Rectal smooth muscle tissue (tissue), 1 donor: ENCODE data around the gene PTDSS2.

Experiments used
- H3K27ac ChIP-seq: one replicate; pipeline ENCODE4 v1.7.0; 2013; ENCODE audit warnings: low read depth, low read length, inconsistent platforms
- H3K27me3 ChIP-seq: one replicate; pipeline ENCODE4 v1.7.0; 2013; ENCODE audit warnings: low read length; ENCODE audit not compliant: control insufficient read depth, insufficient read depth
- H3K36me3 ChIP-seq: one replicate; pipeline ENCODE4 v1.7.0; 2013; ENCODE audit warnings: low read length; ENCODE audit not compliant: control insufficient read depth, insufficient read depth
- H3K4me1 ChIP-seq: one replicate; pipeline ENCODE4 v1.7.0; 2013; ENCODE audit warnings: low read length; ENCODE audit not compliant: control insufficient read depth, insufficient read depth
- H3K4me3 ChIP-seq: one replicate; pipeline ENCODE4 v1.7.0; 2013; ENCODE audit warnings: low read length
- H3K9ac ChIP-seq: one replicate; pipeline ENCODE4 v1.7.0; 2013; ENCODE audit warnings: low read length

Gene PTDSS2

DNA sequence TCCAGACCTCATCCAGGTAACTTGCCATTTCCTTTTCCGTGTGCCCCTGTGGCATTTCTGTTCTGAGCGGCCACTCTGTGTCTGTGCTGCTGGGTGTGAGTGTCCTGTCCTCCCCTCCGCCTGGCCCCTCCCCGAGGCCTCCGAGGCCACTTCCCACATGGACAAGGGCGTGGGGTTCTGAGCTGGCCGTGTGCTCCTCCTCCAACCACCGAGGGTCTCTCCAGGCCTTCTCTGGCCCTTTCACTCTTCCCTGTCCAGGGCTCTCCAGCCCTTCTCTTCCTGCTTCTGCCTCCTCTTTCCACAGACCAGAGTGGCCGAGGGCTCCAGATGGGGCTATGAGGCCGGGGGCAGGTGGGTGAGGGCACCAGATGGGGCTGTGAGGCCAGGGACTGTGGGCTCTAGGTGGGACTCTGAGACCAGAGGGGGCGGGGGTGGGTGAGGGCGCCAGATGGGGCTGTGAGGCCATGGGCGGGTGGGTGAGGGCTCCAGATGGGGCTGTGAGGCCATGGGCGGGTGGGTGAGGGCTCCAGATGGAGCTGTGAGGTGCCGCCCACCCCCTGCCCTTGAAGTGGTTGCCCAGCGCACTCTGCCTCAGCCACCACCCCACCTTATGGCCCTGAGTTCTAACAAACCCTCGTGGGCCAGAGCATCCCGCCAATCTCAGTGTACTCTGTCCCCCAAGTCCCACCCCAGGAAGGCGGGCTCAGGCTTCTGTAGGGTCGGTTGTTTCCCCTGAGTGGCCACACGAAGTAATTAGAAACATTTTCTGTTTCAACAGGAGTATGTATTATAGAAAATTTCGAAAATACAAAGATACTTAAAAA, 24.1 kb downstream of the PTDSS2 start:
- no peaks in the 10 kb centered on the region for H3K36me3 ChIP-seq
- no peak overlapping the region for H3K9ac ChIP-seq
- H3K27ac ChIP-seq, result no peak overlapping the region
- no peak overlapping the region for H3K4me3 ChIP-seq
- H3K27me3 ChIP-seq, result no peaks in the 10 kb centered on the region
- H3K4me1 ChIP-seq, result peaks cover 11% of the 10 kb centered on the region

DNA sequence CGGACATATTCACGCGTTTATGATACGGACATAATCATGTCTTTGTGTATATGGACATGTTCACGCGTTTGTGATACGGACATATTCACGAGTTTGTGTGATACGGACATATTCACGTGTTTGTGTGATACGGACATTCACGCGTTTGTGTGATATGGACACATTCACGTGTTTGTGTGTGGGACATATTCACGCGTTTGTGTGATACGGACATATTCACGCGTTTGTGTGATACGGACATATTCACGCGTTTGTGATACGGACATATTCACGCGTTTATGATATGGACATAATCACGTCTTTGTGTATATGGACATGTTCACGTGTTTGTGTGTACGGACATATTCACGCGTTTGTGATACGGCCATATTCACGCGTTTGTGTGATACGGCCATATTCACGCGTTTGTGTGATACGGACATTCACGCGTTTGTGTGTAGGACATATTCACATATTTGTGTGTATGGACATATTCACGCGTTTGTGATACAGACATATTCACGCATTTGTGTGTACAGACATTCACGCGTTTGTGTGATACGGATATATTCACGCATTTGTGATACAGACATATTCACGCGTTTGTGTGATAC, 24.9 kb downstream of the PTDSS2 start:
- no peak overlapping the region for H3K9ac ChIP-seq
- no peaks in the 10 kb centered on the region for H3K27me3 ChIP-seq
- H3K4me1 ChIP-seq, result peaks cover 3% of the 10 kb centered on the region
- H3K36me3 ChIP-seq, result no peaks in the 10 kb centered on the region
- H3K4me3 ChIP-seq, result no peak overlapping the region
- no peak overlapping the region for H3K27ac ChIP-seq

DNA sequence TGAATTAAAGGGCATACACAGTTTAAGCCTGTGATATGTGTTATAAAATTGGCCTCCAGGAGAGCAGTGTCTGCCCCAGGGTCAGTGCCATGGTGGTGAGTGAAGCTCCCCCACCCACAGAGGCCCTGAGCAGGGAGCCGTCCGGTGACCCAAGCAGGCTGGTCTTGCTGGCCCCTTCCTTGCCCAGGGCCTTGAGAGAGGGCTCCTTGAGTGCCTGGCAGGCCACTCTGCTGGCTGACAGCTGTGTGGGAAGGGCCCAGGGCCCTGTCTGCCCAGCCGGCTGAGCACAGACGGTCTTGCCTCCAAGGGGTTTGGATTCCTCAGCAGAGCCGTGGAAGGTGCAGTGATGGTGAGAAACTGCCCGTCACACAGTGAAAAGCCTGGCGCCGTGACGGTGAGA, 25.9 kb downstream of the PTDSS2 start:
- H3K4me1 ChIP-seq, result no peaks in the 10 kb centered on the region
- H3K27me3 ChIP-seq, result no peaks in the 10 kb centered on the region
- H3K36me3 ChIP-seq, result no peaks in the 10 kb centered on the region
- no peak overlapping the region for H3K27ac ChIP-seq
- H3K9ac ChIP-seq, result no peak overlapping the region
- no peak overlapping the region for H3K4me3 ChIP-seq

DNA sequence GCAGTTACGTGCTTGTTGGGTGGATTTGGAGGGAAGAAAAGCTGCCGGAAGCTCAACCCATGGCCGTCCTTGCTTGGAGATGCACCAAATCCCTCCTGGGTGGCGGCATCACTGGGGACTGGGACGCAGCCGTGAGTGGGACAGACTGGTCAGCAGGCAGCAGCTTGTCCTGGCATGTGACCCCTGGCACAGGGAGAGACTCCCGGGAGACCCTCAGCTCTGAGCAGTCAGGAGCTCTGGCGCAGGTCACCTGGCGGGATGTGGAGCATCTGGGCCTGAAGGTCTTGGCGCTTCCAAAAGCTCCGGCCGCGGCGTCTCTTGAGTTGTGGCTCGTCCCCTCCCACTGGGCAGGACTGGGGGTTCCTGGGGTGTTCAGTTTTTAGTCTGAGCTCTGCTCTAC, 26.3 kb downstream of the PTDSS2 start:
- no peak overlapping the region for H3K4me3 ChIP-seq
- H3K4me1 ChIP-seq, result no peaks in the 10 kb centered on the region
- no peaks in the 10 kb centered on the region for H3K36me3 ChIP-seq
- H3K27ac ChIP-seq, result no peak overlapping the region
- no peaks in the 10 kb centered on the region for H3K27me3 ChIP-seq
- H3K9ac ChIP-seq, result no peak overlapping the region

DNA sequence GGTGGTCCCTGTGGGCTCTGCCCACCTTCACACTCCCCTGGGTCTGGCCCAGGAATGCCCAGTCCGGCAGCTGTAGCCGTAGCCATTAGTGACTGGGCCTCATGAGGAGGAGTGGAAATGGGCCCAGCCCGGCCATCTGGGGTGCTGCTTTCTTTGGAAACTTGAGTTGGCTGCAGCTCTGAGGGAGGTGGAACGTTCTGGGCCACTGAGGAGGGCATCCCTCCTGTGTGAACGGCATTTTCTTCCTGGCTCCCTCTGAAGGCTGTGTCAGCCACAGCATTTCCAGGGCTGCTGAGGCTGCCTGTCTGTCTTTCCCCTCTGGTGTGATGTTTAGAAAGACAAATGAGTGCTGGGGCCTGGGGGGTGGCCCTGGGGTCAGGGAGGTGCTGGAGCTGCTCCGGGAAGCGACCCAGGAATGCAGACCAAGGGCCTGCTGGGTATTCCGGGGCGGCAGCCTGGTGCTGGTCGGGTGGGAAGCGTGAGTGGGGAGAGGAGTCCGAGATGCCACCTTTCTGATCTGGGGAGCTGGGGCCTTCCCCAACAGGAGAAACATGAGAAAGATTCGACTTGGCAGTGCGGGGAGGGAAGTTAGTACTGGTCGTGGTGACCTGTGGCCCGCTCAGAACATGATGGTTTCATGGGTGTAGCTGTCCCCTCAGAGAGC, 27.1 kb downstream of the PTDSS2 start:
- Histone ChIP-seq H3K4me1 (no peaks in the 10 kb centered on the region), H3K9ac (no peak overlapping the region), H3K4me3 (no peak overlapping the region), H3K27ac (no peak overlapping the region), H3K36me3 (no peaks in the 10 kb centered on the region), H3K27me3 (no peaks in the 10 kb centered on the region)

DNA sequence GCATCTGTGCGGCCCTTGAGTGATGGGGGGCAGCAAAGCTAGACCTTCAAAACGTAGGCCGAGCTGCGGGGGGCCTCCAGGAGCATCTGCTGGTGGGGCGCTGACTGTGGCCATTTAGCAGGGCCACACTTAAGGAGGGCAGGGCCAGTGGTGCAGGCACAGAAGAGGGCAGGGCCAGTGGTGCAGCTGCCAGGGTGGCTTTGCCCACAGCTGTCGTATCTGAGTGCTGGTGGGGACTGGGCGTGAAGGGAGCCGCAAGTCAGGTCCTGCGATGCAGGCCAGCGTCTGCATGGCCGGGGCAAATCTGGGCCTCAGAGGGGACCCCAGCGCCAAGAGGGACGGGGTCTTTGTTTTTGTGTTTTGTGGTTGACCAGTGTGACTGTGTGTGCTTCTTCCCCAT, 29.2 kb downstream of the PTDSS2 start:
- no peak overlapping the region for H3K9ac ChIP-seq
- no peak overlapping the region for H3K4me3 ChIP-seq
- H3K27ac ChIP-seq, result no peak overlapping the region

DNA sequence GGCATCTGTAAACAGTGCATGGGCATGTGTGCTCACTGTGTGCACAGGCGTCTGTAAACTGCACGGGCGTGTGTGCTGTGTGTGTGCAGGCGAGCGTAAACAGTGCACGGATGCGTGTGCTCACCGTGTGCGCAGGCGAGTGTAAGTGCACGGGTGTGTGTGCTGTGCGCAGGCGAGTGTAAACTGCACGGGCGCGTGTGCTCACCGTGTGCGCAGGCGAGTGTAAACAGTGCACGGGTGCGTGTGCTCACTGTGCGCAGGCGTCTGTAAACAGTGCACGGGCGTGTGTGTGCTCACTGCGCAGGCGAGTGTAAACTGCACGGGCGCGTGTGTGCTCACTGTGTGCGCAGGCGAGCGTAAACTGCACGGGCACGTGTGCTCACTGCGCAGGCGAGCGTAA, 34.5 kb downstream of the PTDSS2 start:
- H3K27me3 ChIP-seq, result no peaks in the 10 kb centered on the region
- H3K4me1 ChIP-seq, result no peaks in the 10 kb centered on the region
- no peak overlapping the region for H3K4me3 ChIP-seq
- no peak overlapping the region for H3K9ac ChIP-seq
- H3K27ac ChIP-seq, result no peak overlapping the region
- H3K36me3 ChIP-seq, result no peaks in the 10 kb centered on the region

More for the DNA sequence above, 29.2 kb downstream of the PTDSS2 start:
- Histone ChIP-seq H3K4me1 (no peaks in the 10 kb centered on the region), H3K36me3 (no peaks in the 10 kb centered on the region), H3K27me3 (no peaks in the 10 kb centered on the region)

DNA sequence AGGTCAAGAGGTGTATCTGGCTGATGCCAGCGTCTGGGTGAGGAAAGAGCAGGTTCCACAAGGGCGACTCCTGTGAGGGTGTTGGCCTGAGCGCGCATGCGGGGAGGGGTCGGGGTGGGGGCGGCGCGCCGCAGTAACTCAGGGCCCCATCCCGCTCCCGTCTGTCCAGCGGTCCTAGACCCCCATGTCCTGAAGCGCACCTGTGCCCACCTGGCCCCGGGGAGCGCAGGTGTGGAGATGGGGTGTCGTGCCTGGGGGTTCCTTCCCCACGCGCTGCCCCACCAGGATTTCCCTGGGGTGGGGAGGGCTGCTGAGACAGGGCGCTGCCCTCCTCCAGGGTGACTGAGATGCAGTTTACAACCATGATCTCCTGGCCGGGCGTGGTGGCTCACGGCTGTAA, 36.1 kb downstream of the PTDSS2 start:
- Histone ChIP-seq H3K9ac (no peak overlapping the region), H3K36me3 (no peaks in the 10 kb centered on the region), H3K27ac (no peak overlapping the region)

DNA sequence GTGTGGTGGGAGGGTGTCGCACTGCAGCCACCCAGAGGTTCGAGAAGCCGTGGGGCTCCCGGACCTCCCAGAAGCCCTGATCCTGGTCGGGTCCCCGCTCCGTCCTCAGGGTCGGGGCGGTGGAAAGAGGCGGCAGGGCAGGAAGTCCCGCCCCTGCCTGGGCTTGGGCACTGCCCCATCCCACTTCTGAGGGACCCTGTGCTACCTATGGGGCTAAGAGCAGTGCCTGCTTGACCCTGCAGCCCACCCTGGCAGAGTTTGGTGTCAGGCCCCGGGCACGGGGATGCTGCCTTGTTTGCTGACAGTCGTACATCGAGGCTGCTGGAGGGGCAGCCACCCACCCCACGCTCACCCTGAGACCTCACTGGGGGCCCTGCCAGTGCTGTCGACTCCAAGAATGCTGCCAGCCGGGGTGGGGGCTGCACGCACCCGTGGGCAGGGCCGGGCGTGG, 37.5 kb downstream of the PTDSS2 start:
- H3K27me3 ChIP-seq, result no peaks in the 10 kb centered on the region
- no peak overlapping the region for H3K9ac ChIP-seq
- H3K4me1 ChIP-seq, result no peaks in the 10 kb centered on the region
- no peak overlapping the region for H3K4me3 ChIP-seq
- no peak overlapping the region for H3K27ac ChIP-seq
- H3K36me3 ChIP-seq, result no peaks in the 10 kb centered on the region

More for the DNA sequence above, 36.1 kb downstream of the PTDSS2 start:
- Histone ChIP-seq H3K4me1 (no peaks in the 10 kb centered on the region), H3K27me3 (no peaks in the 10 kb centered on the region), H3K4me3 (no peak overlapping the region)

DNA sequence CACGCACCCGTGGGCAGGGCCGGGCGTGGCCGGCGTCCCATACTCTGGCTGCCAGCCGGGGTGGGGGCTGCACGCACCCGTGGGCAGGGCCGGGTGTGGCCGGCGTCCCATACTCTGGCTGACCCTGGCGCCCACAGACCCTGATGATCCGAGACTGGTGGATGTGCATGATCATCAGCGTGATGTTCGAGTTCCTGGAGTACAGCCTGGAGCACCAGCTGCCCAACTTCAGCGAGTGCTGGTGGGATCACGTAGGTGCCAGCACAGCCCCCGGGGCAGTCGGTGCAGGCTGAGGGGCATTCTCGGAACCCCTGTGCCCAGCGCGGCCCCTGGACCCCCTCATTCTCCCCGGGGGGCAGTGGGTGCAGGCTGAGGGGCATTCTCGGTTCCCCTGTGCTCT, 38.0 kb downstream of the PTDSS2 start:
- Histone ChIP-seq H3K4me1 (no peaks in the 10 kb centered on the region), H3K36me3 (no peaks in the 10 kb centered on the region), H3K9ac (no peak overlapping the region), H3K27me3 (no peaks in the 10 kb centered on the region), H3K4me3 (no peak overlapping the region), H3K27ac (no peak overlapping the region)

DNA sequence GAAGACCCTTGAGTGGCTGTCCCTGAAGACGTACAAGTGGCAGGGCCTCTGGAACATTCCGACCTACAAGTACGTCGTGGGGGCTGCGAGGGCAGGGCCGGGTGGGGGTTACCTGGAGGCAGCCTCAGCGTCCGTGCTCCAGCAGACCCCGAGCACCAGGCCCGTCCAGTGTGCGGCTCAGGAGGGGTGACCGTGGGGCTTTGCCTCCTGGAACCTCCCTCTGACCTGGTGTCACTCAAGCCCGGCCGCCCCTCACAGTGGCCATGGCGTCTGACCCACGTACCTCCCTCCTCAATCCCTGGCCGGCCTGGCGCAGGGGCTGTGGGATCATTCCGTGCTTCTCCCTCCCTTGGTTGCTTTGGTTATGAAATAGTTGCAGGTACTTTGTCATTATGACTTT, 38.5 kb downstream of the PTDSS2 start:
- Histone ChIP-seq H3K4me3 (no peak overlapping the region), H3K36me3 (no peaks in the 10 kb centered on the region), H3K4me1 (no peaks in the 10 kb centered on the region), H3K27me3 (no peaks in the 10 kb centered on the region), H3K9ac (no peak overlapping the region), H3K27ac (no peak overlapping the region)

DNA sequence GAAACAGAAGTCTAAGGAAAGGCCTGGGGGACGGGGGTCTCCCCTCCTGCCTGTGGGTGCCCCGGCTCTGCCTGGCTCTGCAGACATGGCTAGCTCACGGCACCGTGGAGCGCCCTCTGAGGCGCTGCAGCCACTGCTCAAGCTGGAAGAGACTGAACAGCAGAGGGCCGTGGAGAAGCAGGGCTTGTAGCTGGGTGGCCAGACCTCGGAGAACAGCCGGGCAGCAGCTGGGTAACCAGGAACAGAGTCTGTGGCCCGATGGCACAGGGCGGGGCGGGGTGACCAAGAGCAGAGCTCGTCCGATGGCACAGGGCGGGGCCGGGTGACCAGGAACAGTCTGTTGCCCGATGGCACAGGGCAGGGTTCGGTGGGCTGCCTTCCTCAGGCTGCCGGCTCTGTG, 38.9 kb downstream of the PTDSS2 start:
- no peak overlapping the region for H3K4me3 ChIP-seq
- no peak overlapping the region for H3K9ac ChIP-seq
- H3K27ac ChIP-seq, result no peak overlapping the region
- H3K27me3 ChIP-seq, result no peaks in the 10 kb centered on the region
- H3K36me3 ChIP-seq, result no peaks in the 10 kb centered on the region
- no peaks in the 10 kb centered on the region for H3K4me1 ChIP-seq
